Stimulated activated CD8-positive, alpha-beta memory T cell treated with anti-CD3 and anti-CD28 coated beads, Interleukin-7, amount 100 ng/mL, for 24 hours (primary cell): ENCODE results near the gene PLEKHM3.
"Not testable (repeated sequence)": the region's sequence is repeated elsewhere in the genome, so short reads cannot be mapped to it uniquely, and the experiment has no call there.

Experiments used
- DNase-seq: peaks from one replicate; pipeline ENCODE4 v3.0.0-alpha.2; 2020; ENCODE audit warnings: low read depth

The PLEKHM3 gene

DNA sequence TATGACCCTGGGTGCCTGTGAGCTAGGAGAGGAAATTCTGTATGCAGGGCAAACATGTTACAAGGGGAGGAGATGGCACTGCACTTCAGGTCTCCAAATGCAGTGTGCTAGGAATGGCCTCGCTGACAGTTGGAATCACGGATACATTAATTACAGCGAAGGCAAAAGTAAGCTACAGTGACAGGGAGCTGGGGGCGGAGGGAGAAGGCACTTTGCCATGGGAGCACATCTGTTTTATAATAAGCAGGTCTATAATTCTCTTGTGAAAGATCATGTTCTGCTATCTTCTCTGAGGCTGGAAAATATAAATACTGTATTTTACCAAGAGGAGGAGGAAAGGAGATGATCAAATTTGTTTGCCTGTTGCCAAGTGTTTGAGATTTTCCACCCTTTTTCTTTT lies 199.3 kb downstream of the PLEKHM3 start:
- DNase-seq: no peak

DNA sequence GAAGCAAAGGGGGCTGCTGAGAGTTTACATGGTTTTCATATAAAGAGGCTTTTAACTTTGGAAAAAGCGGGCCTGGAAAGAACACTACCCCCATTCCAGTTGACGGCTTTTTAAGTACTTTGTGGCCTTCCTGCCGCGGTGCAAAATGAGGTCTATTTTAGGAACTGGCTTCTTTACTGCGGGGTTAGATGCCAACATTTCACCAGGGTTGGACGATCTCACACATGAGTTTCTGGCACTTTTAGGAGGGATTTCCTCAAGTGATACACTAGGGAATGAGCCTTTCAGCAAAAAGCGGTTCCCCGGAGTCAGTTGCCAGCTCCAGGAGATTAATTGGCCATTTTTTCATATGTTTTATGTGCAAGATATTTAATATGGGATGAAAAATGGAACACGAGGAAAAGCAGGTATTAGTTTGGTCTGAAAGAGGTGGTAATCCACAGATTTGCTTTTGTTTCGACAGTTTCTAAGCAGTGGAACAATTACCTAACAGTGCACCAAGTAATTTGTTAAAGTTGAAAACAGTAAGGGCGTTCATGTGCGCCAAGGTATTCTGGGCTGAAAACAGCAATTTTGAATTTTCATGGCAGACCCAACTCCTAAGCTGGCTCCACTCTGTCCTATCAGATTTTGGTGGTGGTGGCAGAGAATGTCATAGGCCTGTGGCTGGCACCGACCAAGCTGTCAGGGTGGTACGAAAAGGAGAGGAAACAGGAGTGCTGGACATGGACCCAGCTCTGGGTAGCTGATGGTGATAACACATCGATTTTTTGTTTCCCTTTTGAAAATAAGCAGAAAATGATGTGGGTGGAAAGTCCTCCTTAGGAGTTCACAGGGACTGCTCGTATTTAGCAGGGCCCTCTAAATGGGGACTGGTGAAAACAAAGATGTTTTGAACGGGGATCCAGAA lies 200.0 kb downstream of the PLEKHM3 start:
- no peak for DNase-seq

DNA sequence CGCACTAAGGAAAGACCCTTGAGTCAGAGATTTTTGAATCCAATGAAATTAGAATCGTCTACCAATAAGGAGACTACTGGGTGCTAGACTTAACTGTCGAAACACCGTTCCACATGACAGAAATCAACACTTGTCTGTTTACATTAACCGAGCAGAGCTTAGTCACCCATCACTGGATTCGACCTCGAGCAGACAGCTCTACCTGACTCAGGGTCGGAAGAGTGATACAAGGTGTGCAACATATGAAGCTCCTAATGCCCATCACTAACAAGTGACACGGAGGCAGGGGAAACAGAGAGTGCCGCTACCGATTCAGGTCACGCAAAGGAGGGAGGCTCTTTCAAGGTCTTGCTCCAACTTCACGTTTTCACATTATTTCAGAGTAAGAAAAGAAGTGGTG lies 201.5 kb downstream of the PLEKHM3 start:
- no peak for DNase-seq

DNA sequence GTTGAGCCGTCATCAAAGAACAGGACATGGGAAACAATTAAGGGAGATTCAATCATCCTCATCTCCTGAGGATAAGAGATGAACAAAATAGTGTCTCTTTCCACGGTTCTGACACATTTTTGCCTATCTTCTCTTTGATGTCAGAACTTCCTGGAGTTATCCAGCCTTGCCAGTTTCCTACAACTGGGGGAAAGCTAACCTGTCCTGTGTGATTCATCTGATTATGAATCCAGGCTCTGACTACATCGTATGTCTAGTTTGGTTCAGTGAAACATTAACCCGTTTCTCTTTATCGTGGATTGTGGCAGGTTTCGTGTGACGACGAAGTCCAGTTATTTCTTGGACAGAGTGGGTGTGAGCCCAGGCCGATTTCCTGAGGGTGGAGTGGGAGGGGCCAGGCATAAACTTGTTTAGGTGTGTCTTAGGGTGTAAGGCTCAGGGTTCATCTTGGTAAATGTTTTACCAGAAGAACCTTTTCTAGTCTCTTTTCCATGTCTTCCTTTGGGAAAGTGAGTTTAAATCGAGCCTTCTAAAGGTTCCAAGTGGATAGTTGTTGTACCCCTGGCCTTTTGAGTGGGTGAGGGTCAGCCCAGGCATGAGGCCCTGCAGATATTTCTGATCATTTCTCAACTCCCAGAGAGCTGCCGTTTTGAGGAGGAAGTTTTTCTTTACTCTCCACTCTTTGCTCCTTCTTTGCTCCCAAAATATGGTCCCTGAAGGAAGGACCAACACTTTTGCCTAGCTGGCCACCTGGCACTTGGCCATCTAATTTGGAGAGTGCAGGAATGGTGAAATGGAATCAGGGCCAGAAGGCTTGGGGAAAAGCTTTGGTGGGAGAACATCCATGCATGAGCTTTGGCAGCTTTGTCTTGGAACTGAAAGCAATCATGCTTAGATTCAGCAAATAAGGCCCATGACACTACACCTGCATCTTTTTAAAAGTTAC lies 205.2 kb downstream of the PLEKHM3 start:
- DNase-seq: no peak

DNA sequence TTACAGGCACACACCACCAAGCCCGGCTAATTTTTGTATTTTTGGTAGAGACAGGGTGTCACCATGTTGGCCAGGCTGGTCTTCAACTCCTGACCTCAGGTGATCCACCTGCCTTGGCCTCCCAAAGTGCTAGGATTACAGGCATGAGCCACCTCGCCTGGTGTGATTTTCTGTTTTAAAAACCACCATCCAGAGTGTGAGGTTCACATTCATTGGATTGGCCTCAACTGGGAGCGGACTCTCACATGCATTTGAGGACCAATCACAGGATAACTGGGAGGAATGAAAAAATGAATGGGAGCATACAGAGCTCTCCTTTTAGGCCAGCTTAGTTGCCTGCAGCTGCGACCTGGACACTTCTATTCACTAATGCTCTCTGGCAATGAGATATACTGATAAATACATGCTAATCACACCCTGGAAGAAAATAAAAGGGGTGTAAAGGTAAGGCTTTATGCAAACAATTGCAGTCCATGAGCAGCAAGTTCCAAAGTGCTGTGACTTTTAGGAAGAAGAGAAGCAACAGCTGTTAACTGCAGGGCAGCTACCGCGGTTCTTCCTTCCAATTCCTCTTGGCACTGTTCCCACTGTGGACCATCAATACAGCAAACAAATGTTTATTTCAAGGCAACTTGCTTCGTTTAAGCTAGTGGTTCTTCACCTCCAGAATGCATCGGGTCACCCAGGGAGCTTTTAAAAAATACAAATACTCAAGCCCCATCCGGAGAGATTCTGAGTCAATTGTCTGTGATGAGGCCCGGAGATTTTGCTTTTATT lies 206.1 kb downstream of the PLEKHM3 start:
- no peak for DNase-seq

DNA sequence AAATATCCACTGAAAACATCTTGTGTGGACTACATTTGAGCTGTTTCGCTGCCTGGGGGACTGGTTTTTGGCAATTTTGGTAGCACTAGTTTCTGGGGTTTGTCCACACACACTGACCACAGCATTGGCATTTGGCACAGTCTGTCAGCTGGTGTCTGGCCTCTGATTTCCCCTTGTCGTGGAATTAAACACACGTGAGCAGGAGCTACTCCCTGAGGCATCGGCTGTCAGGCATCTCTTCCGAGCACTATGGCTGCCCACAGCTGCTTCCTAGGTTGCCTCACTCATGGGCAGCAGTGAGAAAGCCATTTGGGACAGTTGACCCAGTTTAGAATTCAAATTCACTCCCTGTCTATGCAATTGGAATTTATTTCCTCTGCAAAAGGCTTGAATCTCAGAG lies 208.8 kb downstream of the PLEKHM3 start:
- DNase-seq: no peak

DNA sequence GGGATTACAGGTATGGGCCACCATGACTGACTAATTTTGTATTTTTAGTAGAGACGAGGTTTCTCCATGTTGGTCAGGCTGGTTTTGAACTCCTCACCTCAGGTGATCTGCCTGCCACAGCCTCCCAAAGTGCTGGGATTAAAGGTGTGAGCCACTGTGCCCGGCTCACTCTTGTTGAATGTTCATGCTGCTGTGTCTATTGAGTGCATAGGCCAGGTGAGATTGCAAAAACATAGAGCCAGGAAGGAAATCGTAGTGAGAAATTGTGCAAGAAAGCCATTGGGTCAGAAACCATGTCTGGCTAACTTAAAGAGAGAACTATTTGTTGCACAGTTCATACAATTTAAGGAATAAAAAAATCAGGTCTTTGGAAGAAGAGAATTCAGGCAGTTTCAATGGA lies 210.1 kb downstream of the PLEKHM3 start:
- DNase-seq: no peak

DNA sequence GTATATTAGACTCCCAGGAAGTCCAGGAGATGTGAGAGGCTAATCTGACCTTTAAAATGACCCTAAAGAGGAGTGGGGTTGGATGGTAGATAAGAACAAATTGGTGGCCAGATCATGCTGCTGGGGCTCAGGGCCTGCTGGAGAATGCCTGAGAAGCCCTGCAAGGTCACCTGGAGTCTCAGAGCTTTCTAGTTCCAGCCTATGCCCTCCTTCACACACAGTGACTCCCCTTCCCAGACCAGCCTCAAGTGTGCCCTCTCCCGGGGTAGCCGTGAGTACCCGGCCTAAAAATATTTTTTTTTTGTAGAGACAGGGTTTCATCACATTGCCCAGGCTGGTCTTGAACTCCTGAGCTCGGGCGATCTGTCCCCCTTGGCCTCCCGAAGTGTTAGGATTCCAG lies 211.4 kb downstream of the PLEKHM3 start:
- DNase-seq: no peak

DNA sequence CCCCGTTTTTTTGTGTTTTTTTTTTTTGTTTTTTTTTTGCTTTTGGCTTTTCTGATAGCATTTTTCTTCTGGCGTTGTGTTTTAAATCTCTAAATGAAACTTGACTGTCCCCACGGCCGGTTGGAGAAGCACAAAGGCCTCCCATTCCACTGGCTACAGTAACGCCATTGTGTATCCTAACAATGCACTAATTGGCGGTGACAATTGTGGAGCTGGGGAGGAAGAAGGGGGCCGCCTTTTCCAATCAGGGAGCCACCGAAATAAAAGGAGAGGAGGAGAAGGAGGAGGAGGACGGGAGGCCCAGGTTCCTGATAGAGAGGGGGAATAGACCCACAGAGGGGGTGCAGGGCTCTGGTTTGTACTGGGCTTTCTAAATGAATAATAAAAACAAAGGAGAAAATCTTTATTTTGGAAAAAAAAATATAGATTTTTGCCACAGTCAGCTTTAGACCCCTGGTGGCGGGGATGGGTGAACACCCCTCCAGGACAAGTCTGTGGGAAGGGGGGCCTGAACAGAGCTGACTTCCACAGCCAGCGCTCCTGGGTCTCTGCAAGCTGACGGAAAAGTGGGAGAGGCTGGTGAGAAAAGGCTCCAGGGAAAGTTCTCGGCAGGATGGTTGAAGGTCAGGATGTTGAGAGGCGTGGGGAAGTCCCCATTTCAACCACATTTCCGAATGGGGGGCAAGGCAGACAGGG lies 212.0 kb downstream of the PLEKHM3 start:
- no peak for DNase-seq

DNA sequence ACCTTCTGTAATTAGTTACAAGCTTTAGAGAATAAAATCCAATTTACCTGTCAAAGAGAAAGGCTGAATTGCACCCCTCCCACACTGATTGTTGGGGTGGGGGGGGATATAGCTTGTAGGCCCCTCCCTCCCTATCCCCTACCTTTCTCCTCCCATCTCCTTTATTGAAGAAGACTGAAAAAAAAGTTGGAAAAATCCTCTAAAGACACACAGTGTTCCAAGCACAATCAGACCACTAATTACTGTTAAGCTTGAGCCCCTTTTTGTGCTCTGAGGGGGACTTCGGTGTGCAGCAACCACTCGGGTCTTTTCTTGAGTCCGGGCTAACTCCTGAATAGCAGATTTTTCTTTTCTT lies 212.6 kb downstream of the PLEKHM3 start:
- no peak for DNase-seq

DNA sequence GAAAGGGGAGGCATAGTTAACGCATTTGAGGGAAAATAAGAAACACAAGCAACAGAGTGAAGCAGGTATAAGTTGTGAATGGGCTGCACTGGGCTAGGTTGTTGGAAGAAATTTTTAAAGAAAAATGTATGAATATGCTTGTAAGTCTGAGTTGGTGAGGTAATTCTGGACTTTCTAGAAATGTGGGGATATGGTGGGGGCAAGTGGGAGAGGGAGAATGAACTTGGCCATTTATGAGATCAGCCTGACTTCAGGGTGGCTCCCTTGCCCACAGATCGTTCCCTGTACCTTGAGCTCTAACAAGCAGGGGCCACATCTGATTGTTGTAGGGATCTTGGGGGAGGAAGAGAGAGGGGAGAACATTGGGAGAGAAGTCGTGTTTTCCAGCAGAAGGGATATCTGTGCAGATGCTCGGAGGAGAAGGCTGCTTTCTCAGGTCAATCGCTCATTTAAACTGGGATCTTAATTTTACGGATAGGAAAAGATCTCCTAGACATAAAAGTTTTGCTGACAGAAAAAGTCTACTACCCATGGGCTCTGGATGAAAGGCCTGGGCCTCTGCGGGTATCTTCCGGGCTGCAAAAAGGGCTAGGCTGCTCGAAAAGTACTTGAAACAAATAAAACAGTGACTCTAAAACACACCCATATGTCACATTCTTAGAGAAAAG lies 213.1 kb downstream of the PLEKHM3 start:
- DNase-seq: no peak

DNA sequence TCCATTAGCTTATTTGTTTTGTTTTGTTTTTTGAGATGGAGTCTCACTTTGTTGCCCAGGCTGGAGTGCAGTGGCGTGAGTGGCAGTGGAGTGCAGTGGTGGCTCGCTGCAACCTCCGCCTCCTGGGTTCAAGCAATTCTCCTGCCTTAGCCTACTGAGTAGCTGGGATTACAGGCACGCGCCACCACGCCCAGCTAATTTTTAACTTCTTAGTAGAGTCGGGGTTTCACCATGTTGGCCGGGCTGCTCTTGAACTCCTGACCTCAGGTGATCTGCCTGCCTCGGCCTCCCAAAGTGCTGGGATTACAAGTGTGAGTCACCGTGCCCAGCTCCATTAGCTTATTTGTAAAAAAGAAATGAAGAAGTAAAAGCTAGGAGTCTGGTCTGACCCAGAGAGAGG lies 213.7 kb downstream of the PLEKHM3 start:
- DNase-seq: not testable (repeated sequence)

DNA sequence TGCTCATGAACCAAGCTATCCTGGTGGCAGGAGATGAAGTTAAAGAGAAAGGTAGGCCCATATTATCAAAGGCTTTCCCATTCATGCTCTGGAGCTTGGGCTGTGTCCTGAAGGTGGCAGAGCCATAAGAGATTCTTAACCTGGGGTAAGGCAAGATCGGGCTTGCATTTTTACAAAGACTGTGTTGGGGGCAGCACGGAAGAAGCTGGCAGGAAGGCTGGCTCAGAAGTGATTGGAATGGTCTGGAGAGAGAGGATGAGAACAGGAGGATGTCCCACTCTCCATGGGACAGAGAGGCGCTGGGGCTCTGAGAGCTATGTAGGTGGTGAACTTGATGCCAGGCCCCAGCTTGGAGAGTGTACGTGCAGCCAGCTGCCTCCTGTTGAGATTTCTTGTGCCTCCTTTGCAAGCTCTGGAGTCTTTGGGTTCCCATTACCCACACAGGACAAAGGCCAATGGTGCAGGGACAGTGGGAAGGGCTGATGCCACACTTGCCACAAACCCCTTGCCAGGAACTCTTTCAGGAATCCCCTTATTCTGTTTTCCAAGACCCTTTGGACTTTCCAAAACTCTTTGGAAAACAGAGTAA lies 215.0 kb downstream of the PLEKHM3 start:
- DNase-seq: no peak

DNA sequence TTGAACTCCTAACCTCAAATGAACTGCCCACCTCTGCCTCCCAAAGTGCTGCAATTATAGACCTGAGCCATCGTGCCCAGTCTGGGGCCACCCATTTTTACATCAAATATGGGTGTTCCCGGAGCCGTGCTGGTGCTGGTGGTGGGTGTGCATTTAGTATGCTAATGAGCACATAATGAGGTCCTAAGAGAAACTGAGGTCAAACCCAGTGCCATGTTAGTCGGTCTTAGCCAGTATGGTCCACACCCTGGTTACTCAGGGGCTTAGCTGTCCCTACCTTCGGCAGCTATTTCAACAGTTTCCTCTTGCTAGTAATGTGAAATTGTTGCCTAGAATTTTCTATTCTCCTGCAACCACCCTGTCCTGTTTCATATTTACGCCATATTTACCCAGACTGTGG lies 217.2 kb downstream of the PLEKHM3 start:
- no peak for DNase-seq

DNA sequence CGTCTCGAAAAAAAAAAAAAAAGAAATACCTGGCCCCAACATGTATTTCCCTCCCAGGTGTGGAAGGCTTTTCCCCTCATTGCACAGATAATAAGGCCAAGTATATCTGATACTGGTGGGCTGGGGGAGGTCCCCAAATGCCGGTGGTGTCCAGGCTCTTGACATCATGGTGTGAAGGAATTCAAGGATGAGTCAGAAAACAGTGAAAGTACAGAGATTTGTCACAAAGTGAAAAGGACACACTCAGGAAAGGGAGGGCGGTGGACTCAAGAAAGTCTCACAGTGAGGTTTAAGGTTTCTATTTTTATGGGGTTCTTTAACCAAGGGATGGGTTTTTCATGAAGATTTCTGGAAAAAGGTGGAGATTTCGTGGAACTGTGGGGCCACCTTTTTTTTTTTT lies 217.8 kb downstream of the PLEKHM3 start:
- no peak for DNase-seq

DNA sequence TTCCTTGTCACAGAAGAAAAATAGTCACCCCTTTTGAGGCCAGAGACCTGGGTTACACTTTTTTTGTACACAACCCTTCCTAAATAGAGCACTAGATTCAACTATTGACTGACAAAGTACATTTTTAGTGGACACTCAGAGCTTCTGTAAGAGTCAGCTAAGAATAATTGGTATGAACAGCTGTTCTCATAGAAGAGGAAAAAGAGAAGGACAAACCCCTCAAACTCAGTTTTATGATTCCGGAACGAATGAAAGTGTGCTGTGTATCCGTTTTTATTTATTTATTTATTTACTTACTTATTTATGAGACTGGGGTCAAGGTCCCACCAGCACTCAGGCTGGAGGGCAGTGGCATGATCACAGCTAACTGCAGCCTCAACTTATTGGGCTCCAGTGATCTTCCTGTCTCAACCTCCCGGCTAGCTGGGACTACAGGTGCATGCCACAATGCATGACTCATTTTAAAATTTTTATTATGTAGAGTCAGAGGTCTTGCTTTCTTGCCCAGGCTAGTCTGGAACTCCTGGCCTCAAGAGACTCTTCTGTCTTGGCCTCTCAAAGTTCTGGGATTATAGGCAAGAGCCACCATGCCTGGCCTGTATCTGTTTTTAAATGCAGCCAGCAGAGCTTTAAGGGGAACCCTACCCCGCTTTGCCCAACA lies 219.6 kb downstream of the PLEKHM3 start:
- DNase-seq: no peak

DNA sequence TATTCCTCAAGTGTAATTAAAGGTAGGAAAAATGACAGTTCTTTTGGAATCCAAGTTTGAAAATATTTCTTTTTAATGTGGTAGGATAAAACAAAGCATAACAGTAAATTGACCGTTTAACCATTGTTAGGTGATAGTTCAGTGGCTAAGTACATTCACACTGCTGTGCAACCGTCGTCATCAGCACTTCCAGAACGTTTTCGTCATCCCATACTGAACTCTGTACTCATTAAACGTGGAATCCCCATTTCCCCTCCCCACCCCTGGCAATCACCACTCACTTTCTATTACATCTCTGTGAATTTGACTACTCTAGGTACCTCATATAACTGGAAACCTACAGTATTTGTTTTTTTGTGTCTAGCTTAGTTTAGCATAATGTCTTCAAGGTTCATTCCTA lies 222.7 kb downstream of the PLEKHM3 start:
- DNase-seq: no peak

DNA sequence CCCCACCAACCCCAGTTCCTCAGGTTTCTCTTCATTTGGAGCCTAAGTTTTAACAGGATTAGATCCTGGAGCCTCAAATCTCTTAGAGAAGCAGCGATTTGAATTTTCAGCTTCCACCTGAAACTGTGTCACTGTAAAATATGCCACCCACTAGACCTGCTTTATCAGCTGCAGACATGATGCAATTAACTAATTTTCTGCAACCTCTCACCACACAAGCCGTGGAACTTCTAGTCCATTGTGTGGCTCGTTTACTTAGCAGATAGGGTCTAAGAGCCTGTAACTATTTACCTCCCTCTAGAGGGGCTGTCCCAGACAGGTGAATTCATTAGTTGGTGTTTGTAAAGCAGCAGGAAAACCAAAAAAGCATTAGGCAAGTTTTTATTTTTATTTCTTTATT lies 224.1 kb downstream of the PLEKHM3 start:
- no peak for DNase-seq

DNA sequence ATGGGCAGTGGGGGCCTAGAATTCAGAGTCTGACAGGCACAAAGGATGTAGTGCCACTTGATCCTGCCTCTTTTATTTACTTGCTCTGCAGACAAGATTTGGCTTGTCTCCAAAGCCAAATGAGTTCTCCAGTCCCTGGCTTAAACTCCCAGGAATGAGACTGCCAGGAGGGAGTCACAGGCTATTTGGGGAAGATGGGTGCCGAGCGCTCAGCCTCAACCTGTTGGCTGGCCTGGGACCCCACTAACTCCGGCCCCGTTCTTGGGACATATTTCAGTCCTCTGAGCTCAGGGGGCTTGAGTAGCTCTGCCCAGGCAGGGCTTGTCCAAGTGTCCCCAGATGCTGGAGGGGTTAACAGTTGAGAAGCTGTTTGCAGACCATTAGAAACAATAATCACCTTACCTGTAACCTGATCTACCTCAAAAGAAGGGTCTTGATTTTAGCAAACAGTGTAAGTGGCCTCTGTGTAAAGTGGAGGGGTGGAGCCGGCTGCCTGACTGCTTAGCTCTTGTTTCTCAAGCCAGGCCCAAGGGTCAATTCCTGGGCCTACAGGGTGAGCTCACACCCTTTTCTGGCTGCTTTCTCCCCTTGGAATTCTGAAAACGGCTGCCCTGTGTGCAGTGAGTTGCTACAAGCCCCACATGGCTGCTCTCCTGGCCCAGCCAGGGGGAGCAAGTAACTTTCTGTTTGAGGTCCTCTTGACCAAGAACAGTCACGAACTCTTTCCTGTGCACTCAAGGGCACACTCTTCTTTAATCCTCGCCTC lies 228.6 kb downstream of the PLEKHM3 start:
- DNase-seq: no peak
